Measurements from ENCODE around the gene NAIF1. TPM values are rescaled to one million over a fixed set of nuclear protein-coding genes. Genes with fewer than 3 reads are reported as not detected.

Gene NAIF1
- total RNA-seq, 1 donor from 2014 or later, result 12.2 TPM

DNA sequence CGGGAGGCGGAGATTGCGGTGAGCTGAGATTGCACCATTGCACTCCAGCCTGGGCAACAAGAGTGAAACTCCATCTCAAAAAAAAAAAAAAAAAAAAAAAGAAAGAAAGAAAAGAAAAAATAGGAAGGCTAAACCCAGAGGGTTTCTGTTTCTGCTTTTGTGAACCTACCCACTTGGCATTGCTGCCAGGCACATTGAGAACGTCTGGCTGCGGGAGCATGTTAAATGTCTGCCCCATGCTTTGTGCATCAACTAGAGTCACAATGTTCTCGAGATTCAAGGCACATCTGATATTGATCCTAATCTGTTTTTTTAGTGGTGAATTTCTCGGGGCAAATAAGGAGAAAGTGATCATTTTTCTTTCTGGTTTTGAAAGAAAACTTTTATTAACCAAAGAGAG, 3.8 kb upstream of the NAIF1 start:
- DNase-seq (ENCODE audit: low spot score), result no peak

DNA sequence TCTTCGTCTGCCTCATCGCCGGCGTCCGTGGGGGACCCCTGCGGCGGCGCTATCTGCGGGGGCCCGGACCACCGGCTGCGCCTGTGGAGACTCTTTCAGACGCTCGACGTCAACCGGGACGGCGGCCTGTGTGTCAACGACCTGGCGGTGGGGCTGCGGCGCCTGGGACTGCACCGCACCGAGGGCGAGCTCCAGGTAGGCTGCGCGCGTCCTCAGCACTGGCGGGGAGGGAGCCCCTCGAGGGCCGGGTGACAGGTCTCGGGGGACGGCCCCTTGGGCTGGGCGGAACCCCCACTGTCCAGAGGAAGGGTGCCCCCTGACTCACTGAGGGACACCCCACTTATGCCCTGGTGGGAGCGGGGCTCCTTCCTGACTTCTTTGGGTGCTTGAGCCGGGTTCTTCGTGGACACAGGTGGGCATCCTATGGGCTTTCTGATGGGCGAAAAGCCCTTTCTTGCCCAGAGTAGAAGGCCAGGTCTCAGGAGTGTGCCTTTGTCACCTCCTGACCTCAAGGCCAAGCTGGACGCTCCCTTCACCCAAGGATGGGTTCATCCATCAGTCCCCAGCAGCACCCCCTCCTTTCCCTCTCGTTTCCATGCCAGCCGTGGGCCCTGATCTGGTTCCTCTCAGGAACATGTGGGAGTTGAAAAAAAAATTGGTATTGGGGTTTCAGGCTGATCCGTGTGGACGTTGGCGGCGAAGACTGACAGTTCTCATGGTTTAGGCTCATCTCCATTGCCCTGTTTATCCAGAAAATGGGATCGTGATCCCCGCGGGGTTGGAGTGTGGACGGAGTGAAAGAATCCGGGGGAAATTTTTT, 1.5 kb upstream of the NAIF1 start:
- Mint-ChIP-seq H3K4me3 (peak overlapping the region; percentile 92), H3K27me3 (ENCODE audit: insufficient read depth) (no peaks in the 10 kb centered on the region), H3K36me3 (ENCODE audit: low read depth) (peaks cover 13% of the 10 kb centered on the region), H3K27ac (peak overlapping the region; percentile 83), H3K9me3 (no peaks in the 10 kb centered on the region), H3K4me1 (ENCODE audit: low read depth) (peaks cover 53% of the 10 kb centered on the region)
- DNase-seq (ENCODE audit: low spot score), result no peak
- intact Hi-C loops (cut with micrococcal nuclease), result loop anchor here (1.0 to 5.0 kb wide), 5 partner anchors 16 to 281 kb away; partner anchors contain the start of genes CDK9 and CIZ1

More for the DNA sequence above, 3.8 kb upstream of the NAIF1 start:
- H3K27me3 Mint-ChIP-seq (ENCODE audit: insufficient read depth), result no peaks in the 10 kb centered on the region
- no peaks in the 10 kb centered on the region for H3K9me3 Mint-ChIP-seq
- peak overlapping the region; percentile 81 for H3K27ac Mint-ChIP-seq
- peaks cover 45% of the 10 kb centered on the region for H3K4me1 Mint-ChIP-seq (ENCODE audit: low read depth)
- peaks cover 8% of the 10 kb centered on the region for H3K36me3 Mint-ChIP-seq (ENCODE audit: low read depth)
- peak overlapping the region; percentile 92 for H3K4me3 Mint-ChIP-seq
- intact Hi-C loops (cut with micrococcal nuclease), result no loop called here

DNA sequence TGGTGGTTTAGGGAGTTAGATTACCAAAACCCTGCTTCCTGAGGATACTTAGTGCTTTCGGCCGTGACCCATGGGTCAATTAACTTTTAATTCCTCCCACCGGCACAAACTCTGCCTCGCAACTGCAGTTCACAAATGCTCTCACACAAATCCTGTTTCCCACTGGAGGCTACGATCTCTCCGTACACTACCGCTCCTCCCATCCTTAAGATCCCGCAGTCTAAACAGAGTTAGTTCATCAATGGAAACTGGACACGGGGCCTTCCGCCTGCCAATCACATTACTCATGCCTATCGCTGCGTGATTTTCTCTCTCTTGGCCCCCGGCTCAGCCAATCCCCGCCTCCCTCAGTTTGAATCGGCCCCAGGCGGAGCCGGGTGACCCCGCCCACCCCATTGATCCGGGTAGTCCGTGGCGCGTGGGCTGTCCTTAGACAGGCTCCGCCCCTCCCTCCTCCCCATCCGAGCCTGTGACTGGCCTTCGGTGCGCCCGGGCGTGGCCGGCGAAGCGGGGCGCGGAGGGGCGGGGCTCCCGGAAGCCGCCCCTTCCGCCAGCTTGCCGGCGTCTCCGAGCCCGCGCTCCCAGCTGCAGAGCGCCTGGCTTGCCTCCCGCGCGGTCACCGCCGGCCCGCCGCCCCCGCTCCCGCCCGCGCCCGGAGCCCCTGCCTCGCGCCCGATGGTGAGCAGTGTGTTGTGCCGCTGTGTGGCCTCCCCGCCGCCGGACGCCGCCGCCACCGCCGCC, 695 bp upstream of the NAIF1 start, which contains the start of gene SLC25A25:
SLC25A25 (plus strand) TSS at position 588 of the 741 bp plus-strand sequence; CDS start at position 676, 88 bp downstream.
- Mint-ChIP-seq H3K9me3 (no peaks in the 10 kb centered on the region), H3K4me1 (ENCODE audit: low read depth) (peaks cover 53% of the 10 kb centered on the region)

DNA sequence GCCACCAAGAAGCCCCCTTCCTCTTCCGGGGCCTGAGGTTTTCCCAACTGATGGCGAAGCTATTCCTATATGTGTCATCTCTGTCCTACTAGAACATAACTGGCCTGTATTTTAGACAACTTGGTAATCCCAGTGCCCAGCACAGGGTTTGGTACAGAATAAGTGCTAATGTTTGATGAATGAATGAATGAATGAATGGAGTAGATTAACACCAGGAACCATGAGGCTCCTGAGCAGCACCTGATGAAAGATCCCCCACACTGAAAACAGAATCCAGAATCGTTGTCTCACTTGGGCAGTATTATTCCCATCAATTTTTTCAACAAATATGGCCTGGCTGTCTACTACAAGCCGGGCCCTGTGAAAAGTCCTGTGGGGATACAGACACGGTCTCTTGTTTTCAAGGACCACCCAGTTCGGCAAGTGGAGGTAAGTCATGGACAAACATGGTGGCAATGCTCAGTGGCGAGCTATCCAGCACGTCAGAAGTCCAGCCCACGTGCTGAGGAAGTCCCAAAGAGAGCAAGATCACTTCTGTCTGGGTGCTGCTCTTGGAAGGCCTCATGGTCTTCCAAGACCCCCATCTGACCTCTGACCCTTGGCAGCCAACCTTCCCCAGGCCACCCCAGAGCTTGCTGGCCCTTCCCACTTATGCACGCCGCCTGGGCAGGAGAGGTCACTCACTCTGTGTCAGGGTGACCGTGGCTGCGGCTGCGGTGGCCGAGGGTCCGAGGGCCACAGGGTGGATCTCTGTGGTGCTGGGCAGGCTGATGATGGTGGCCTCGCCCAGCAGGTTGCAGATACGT, 1.0 kb downstream of the NAIF1 start:
- Mint-ChIP-seq H3K27me3 (ENCODE audit: insufficient read depth) (no peaks in the 10 kb centered on the region), H3K36me3 (ENCODE audit: low read depth) (peaks cover 15% of the 10 kb centered on the region), H3K27ac (peak overlapping the region; percentile 79), H3K4me1 (ENCODE audit: low read depth) (peaks cover 50% of the 10 kb centered on the region), H3K4me3 (no peak overlapping the region), H3K9me3 (no peaks in the 10 kb centered on the region)
- DNase-seq (ENCODE audit: low spot score), result no peak
- intact Hi-C loops (cut with micrococcal nuclease), result loop anchor here (5.0 kb wide), 2 partner anchors 126 to 279 kb away; partner anchors contain the start of genes CDK9 and CIZ1

More for the DNA sequence above, 695 bp upstream of the NAIF1 start, which contains the start of gene SLC25A25:
- H3K36me3 Mint-ChIP-seq (ENCODE audit: low read depth), result peaks cover 13% of the 10 kb centered on the region
- intact Hi-C loops (cut with micrococcal nuclease), result loop anchor here (1.0 to 5.0 kb wide), 13 partner anchors 17 to 333 kb away; partner anchors contain the start of genes BBLN, CDK9, CIZ1 and DPM2
- H3K4me3 Mint-ChIP-seq, result peak within 1 kb of the TSS; percentile 92
- H3K27me3 Mint-ChIP-seq (ENCODE audit: insufficient read depth), result no peaks in the 10 kb centered on the region
- DNase-seq (ENCODE audit: low spot score), result peak; percentile 100
- H3K27ac Mint-ChIP-seq, result peak within 1 kb of the TSS; percentile 83

DNA sequence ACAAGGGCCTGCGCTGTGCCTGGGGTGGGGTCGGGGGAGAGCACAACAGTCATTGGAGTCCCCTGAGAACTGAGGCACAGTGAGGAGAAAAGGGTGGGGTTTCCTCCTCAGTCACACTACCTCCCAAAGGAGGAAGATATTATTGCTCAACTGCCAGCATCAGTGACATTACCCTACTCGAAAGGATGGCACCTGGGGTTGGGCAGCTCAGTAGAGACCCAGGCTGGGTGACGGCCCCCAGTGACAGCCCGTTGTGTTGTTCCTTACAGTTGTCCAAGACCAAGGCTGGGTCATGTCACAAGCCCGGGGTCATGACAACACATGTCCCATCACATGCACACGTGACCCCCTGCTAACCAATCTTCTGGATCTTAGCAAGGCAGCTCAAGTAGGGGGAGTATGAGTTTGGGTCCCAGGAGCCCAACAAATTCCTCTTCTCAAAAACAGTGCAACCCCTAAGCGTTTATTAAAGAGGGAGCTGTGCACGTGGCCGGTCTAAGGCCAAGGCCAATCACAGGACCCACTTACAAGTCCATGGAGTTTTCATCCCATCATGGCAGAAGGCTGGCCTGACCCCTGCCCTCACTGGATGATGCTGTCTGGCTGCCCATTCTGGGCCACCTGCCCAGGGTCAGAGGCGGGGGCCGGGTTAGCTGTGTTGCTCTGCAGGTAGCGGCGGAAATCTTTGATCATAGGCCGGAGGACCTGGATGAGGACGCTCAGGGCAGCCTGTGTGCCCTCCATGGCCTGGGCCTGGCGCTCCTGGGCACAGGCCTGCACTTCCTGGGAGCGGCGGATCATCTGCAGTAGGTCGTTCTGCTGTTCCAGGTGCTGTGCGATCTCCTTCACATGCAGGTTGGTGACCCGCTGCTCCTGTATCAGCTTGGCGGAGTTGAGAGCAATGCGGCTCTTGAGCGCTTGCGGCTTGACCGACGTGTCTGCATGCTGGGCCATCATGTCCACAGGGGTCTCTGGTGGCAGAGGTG, 4.0 kb downstream of the NAIF1 start:
- Mint-ChIP-seq H3K4me3 (no peak overlapping the region), H3K9me3 (no peaks in the 10 kb centered on the region), H3K4me1 (ENCODE audit: low read depth) (peaks cover 37% of the 10 kb centered on the region), H3K27me3 (ENCODE audit: insufficient read depth) (no peaks in the 10 kb centered on the region), H3K27ac (no peak overlapping the region), H3K36me3 (ENCODE audit: low read depth) (peaks cover 13% of the 10 kb centered on the region)
- DNase-seq (ENCODE audit: low spot score), result no peak
- intact Hi-C loops (cut with micrococcal nuclease), result no loop called here

DNA sequence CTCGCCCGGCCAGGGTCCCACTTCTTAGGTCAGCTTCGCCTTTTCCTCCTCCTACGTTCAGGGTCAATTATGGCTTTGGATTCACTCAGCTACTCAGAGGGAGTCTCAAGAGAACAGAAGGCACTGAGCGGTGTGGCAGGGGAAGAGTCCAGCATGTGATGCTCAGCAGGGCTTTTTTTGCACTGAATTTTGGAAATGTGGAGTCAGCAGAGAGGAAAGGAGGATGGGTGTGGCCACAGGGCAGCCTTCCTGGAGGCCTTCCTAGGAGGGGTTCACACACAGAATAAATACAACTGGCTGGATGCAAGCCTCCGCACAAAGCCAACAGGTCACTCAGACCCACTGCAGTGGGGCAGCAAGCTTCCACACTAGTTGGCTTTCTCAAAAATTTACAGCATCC, 4.8 kb downstream of the NAIF1 start:
- Mint-ChIP-seq H3K27ac (no peak overlapping the region), H3K36me3 (ENCODE audit: low read depth) (peaks cover 13% of the 10 kb centered on the region), H3K4me1 (ENCODE audit: low read depth) (peaks cover 37% of the 10 kb centered on the region), H3K4me3 (no peak overlapping the region), H3K9me3 (no peaks in the 10 kb centered on the region), H3K27me3 (ENCODE audit: insufficient read depth) (peaks cover 2% of the 10 kb centered on the region)
- intact Hi-C loops (cut with micrococcal nuclease), result no loop called here
- DNase-seq (ENCODE audit: low spot score), result no peak

DNA sequence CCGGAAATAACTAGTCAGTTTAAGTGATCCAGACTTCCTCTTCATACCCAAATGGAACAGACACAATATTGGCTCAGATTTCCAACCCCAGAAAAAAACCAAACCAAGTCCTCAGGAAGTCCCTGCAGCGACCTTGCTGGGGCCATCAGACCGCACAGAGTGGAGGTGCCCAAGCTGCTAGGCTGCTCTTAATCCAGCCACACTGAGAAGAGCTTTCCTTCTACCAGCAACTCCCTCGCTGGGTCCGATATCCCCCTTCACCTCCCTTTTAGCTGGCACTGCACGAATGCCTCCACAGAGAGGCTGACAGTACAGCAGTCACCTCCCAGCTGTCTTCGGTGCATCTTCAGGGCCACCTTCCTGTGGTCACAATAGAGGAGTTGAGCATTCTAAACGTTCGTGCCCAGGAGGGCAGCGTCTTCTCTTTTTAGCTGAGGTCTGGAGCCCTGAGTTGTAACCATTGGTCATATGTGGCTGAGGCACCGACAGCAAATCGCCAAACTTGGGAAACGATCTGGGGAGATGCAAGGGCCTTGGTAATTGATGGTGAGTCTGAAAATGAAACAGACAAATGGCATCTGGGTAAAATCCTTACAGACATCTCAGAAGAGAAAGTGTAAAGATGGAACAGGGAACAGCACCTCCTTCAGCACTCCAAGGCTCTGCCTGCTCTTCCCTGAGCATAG, 5.7 kb downstream of the NAIF1 start:
- no peak for DNase-seq (ENCODE audit: low spot score)
- Mint-ChIP-seq H3K27me3 (ENCODE audit: insufficient read depth) (peaks cover 3% of the 10 kb centered on the region), H3K27ac (peak overlapping the region; percentile 20), H3K9me3 (no peaks in the 10 kb centered on the region), H3K4me1 (ENCODE audit: low read depth) (peaks cover 36% of the 10 kb centered on the region), H3K4me3 (peak overlapping the region; percentile 37), H3K36me3 (ENCODE audit: low read depth) (peaks cover 13% of the 10 kb centered on the region)
- intact Hi-C loops (cut with micrococcal nuclease), result no loop called here

DNA sequence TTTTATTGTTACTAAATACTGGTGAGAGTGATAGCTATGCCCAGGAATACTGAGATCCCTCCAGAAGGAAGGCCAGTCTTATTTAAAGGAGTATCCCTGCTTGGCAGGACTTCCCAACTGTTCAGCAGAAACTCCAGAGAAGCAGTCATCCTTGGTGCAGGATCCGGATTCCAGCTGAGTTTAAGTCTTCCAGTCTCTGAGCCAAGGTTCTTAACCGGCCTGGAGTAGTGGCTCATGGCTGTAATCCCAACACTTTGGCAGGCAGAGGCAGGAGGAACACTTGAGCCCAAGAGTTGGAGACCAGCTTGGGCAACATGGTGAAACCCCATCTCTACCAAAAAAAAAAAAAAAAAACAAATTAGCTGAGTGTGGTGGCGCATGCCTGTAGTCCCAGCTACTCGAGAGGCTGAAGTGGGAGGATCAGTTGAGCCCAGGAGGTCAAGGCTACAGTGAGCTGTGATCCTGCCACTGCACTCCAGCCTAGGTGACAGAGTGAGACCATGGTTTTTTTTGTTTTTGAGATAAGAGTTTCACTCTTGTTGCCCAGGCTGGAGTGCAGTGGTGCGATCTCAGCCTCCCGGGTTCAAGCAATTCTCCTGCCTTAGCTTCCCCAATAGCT, 7.6 kb downstream of the NAIF1 start:
- intact Hi-C loops (cut with micrococcal nuclease), result no loop called here
- no peak overlapping the region for H3K4me3 Mint-ChIP-seq
- H3K27me3 Mint-ChIP-seq (ENCODE audit: insufficient read depth), result peaks cover 3% of the 10 kb centered on the region
- H3K36me3 Mint-ChIP-seq (ENCODE audit: low read depth), result peaks cover 6% of the 10 kb centered on the region
- H3K4me1 Mint-ChIP-seq (ENCODE audit: low read depth), result peaks cover 24% of the 10 kb centered on the region
- no peak for DNase-seq (ENCODE audit: low spot score)
- no peaks in the 10 kb centered on the region for H3K9me3 Mint-ChIP-seq
- H3K27ac Mint-ChIP-seq, result no peak overlapping the region

DNA sequence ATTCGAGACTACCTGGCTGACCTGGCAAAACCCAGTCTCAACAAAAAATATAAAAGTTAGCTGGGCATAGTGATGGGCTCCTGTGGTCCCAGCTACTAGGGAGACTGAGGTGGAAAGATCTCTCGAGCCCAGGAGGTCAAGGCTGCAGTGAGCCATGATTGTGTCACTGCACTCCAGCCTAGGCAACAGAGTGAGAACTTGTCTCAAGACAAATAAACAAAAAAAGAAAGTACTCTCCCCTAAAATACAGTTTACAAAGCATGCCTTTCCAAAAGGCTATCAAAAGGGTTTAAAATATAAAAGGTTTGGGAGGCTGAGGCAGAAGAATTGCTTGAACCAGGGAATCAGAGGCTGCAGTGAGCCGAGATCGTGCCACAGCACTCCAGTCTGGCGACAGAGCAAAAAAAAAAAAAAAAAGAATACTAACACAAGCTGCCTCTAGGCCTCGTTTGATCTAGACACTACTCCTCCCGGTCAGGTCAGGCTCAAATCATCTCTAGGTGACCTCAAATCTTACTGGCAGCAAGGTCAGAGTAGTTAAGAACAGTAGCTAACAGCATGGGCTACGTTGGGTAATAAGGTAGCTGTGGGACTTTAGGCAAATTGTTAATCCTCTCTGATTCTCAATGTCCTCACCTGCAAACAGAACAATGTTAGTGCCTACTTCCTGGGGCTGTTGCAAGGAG, 9.3 kb downstream of the NAIF1 start:
- no peak overlapping the region for H3K27ac Mint-ChIP-seq
- H3K36me3 Mint-ChIP-seq (ENCODE audit: low read depth), result peaks cover 6% of the 10 kb centered on the region
- peaks cover 15% of the 10 kb centered on the region for H3K4me1 Mint-ChIP-seq (ENCODE audit: low read depth)
- H3K27me3 Mint-ChIP-seq (ENCODE audit: insufficient read depth), result peaks cover 5% of the 10 kb centered on the region
- no peak overlapping the region for H3K4me3 Mint-ChIP-seq
- DNase-seq (ENCODE audit: low spot score), result no peak
- no peaks in the 10 kb centered on the region for H3K9me3 Mint-ChIP-seq
- intact Hi-C loops (cut with micrococcal nuclease), result no loop called here

DNA sequence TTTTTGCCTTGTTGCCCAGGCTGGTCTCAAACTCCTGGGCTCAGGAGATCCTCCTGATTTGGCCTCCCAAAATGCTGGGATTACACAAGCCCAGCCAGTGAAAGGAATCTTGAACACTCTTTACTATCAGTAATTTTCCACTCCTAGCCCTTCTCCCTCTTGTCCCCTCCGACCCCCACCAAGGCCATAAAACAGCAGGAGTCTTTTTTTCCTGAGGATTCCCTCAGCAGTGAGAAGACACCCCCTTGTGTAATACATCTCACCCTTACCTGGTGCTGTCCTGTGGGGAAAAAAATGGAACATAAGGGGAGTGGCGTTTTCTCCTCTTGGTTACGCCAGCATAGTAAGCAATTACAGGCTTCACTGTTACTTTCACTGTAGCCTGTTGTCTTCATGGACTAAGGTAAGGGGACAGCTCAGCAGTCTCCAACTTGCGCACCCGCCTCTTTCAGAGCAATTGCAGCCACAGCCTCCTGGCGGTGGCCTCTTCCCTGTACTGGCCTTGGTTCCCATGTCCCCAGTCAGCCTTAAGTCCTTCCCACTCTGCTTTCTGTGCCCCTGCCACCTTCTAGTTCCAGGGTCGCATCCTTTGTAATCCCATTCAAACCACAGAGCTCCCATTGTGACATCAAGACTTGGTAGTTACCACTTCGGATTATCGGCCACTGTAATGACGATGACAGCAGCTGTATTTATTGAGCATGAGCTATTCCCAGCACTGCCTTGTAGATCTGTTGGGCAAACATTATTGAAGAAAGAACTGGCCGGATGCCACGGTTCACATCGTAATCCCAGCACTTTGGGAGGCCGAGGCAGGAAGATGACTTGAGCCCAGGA, 10.0 kb downstream of the NAIF1 start:
- Mint-ChIP-seq H3K4me3 (no peak overlapping the region), H3K27ac (no peak overlapping the region), H3K4me1 (ENCODE audit: low read depth) (peaks cover 11% of the 10 kb centered on the region), H3K27me3 (ENCODE audit: insufficient read depth) (peaks cover 5% of the 10 kb centered on the region), H3K36me3 (ENCODE audit: low read depth) (peaks cover 6% of the 10 kb centered on the region), H3K9me3 (no peaks in the 10 kb centered on the region)
- intact Hi-C loops (cut with micrococcal nuclease), result no loop called here
- no peak for DNase-seq (ENCODE audit: low spot score)

Data from activated T-helper 1 cell treated with anti-CD3 and anti-CD28 coated beads, Interleukin-12 subunit alpha, Interleukin-12 subunit beta, Interleukin-2, Interleukin-4 antibody, amounts not matched to agents 30 ng/mL and 10 ng/mL and 1 ng/mL, durations not matched to agents 14 hours and 24 hours and 36 hours (primary cell).